Stimulated activated CD4-positive, alpha-beta T cell treated with anti-CD3 and anti-CD28 coated beads, Interleukin-4, amount 100 ng/mL, for 4 hours (primary cell): Measurements from ENCODE around the gene LTB4R2.

Experiments used
- DNase-seq, 2 experiments: peaks; one replicate each; pipeline ENCODE4 v3.0.0-alpha.2; 2020

LTB4R2 gene

GRCh38 chr14:24277606-24278321, 32.2 kb upstream of the LTB4R2 start:
- peak in 1 of 2 experiments; percentile 20 for DNase-seq

- no peak for DNase-seq
These were observed 31.5 kb upstream of the LTB4R2 start for GRCh38 chr14:24278424-24278823.

GRCh38 chr14:24279301-24280186, 30.4 kb upstream of the LTB4R2 start:
- peak; percentile 41 to 66 for DNase-seq

- DNase-seq, result no peak
These were observed 29.0 kb upstream of the LTB4R2 start for GRCh38 chr14:24280797-24281460.

- DNase-seq, result no peak
These were observed 28.3 kb upstream of the LTB4R2 start for GRCh38 chr14:24281636-24282035.

- no peak for DNase-seq
These were observed 27.2 kb upstream of the LTB4R2 start for GRCh38 chr14:24282736-24283135.

- DNase-seq, result no peak
These were observed 26.0 kb upstream of the LTB4R2 start for GRCh38 chr14:24283796-24284460.

- no peak for DNase-seq
These were observed 25.4 kb upstream of the LTB4R2 start for GRCh38 chr14:24284501-24285035.

- DNase-seq, result no peak
These were observed 24.6 kb upstream of the LTB4R2 start for GRCh38 chr14:24285351-24285750.

GRCh38 chr14:24286996-24287395, 22.9 kb upstream of the LTB4R2 start:
- no peak for DNase-seq

- DNase-seq, result peak; percentile 28 to 30
These were observed 20.2 kb upstream of the LTB4R2 start for GRCh38 chr14:24289649-24290280.

GRCh38 chr14:24290746-24291145, 19.2 kb upstream of the LTB4R2 start:
- no peak for DNase-seq

- DNase-seq, result no peak
These were observed 18.4 kb upstream of the LTB4R2 start for GRCh38 chr14:24291446-24292117.

GRCh38 chr14:24292118-24292807, 17.7 kb upstream of the LTB4R2 start:
- DNase-seq, result no peak

GRCh38 chr14:24293525-24293924, 16.4 kb upstream of the LTB4R2 start:
- DNase-seq, result no peak

- peak; percentile 62 to 79 for DNase-seq
These were observed 13.4 kb upstream of the LTB4R2 start for GRCh38 chr14:24296341-24297157.

GRCh38 chr14:24297190-24297964, 12.6 kb upstream of the LTB4R2 start:
- DNase-seq, result no peak

- no peak for DNase-seq
These were observed 11.1 kb upstream of the LTB4R2 start for GRCh38 chr14:24298892-24299254.
